Activated CD4-positive, alpha-beta T cell treated with anti-CD3 and anti-CD28 coated beads, Interleukin-2, amount 50 U/mL, for 4 hours (primary cell): ENCODE data around the gene HMGN1.

Experiments used
- DNase-seq, 2 experiments: peaks; one replicate each; pipeline ENCODE4 v3.0.0-alpha.2; 2020

The HMGN1 gene

DNA sequence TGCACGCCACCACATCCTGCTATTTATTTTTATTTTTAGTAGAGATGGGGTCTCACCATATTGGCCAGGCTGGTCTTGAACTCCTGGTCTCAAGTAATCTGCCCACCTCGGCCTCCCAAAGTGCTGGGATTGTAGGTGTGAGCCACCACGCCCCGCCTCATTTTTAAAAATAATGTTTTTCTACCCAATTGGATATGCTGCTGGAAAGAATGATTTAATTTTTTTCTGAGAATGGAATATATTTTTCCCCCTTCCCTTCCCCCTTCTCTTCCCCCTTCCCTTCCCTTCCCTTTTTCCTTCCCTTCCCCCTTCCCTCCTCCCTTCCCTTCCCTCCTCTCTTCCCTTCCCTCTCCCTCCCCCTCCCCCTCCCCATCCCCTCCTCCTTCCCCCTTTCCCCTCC is 17.7 kb upstream of the HMGN1 start:
- no peak for DNase-seq

DNA sequence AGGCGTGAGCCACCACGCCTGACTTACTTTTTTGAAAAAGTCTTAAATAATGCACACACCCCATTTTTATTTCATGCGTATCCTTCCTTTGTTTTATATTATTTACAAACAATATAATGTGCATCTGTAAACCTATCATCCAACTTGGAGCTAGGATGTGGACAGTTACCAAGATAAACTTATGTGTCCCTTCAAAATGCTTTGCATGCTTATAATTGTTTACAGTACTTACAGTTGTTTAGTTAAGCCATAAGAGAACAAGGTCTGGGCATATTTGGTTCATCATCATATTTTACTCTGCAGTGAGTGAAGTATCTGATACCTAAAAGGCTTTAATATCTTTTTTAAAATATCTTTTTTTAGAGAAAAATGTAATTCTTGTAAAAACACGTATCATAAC is 16.1 kb upstream of the HMGN1 start:
- DNase-seq = no peak

DNA sequence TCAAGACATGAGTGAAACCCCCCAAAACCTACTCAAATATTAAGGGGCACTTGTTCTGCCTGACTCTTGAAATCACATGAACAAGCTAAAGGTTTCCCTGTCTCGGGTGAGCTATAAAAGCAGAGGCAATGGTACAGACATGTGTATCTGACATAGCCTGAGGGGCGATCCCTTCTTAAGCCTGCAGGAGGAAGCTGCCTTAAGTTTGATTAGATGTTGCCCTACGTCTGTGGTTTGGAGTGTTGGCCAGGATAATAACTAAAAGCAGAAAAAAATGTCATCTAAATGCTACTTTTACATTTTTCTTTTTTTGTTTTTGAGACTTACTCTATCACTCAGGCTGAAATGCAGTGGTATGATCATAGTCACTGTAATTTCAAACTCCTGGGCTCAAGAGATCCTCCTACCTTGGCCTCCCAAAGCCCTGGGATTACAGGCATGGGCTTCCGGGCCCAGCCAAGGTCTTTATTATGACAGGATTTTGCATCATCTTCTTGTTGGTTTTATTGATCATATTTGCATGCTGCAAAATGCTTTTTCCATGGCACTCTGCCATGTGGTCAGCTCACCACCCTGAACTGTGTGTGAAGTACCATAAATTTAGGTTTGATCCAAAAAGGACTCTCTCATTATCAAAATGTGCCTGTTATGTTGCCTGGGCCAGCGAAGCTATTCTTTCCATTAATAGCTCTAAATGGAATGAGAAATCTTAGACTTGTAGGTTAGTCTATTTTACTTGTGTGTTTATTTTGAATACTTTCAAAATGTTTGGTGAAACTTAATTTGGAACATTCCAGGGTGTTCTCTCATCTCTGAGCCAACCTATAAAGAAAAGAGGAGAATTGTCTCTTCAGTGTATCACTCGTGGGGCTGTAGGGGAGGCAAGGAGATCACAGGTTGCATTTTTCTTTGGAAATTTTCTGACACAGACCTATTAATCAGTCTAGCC is 15.0 kb upstream of the HMGN1 start:
- DNase-seq = no peak

GRCh38 chr21:39362733-39363132 is 13.8 kb upstream of the HMGN1 start:
- DNase-seq = no peak

DNA sequence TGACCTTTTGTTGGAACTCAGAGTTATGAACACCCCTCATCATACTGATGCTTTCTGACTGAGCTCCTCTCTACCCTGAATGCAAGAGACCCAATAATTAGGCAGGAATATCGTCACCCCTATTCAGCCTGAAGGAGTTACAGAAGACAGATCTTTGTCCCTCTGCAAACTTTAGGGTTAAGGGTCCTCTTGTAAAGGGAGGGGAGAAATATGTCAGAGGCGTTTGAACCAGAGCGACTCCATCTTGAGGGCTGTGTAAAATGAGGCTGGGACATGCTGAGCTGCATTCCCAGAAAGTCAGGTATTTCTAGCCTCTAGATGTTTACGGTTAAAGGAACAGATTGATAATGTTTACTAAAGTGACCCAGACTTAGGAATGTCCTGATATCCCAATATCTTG is 10.5 kb upstream of the HMGN1 start:
- DNase-seq = no peak

GRCh38 chr21:39353295-39353694 is 4.4 kb upstream of the HMGN1 start:
- no peak for DNase-seq

- no peak for DNase-seq
Observed at GRCh38 chr21:39350094-39351005, 1.5 kb upstream of the HMGN1 start.

- DNase-seq = peak; percentile 95
Observed at GRCh38 chr21:39349211-39350093, 564 bp upstream of the HMGN1 start.

GRCh38 chr21:39348040-39348354 is 891 bp downstream of the HMGN1 start:
- no peak for DNase-seq

GRCh38 chr21:39347537-39347936 is 1.4 kb downstream of the HMGN1 start:
- no peak for DNase-seq

DNA sequence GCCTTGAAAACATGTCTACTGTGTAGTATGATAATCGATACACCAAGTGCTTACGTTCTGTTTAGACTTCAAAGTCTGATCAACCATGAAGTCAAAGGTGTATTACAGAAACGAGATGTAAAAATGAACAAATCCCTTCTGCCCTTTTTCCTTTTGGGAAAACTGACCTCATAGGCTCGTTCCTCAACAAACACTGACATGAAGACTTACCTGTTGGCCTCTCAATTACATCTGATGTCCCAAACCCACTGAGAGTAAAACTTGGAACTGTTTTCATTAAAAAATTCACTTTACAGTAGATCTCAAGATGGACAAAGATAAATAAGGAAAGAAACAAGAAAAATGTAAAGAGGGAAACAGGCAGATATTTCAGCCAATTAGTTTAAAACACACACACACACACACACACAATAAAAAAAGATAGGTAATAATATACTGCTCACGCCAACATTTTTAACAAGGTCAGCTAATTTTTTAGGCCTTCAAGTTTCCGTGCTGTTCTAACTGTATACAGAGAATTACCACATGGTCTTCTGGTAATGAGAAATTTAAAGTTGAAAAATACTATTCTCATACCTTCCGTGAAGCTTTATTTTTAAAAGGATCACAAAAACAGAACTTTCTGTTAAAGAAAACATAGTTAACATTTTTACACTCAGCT is 2.1 kb downstream of the HMGN1 start:
- DNase-seq = no peak

GRCh38 chr21:39346206-39346605 is 2.7 kb downstream of the HMGN1 start:
- DNase-seq = no peak

DNA sequence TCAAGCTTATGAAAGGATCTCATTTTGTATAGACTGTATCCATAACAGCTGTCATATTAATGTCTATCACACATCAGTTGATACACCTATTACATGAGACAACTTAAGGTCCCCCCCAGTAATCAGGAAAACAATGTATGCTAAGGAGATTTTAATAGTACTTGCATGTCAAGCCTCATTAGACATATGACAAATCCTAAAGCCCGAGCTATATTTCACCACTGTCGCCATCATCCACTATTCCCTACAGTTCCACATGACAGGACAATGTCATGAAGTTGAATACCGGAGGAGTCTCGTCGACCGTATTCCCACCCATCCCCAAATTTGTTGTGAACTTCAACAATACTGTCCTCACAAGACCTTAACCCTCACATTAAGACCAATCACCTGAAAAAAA is 3.4 kb downstream of the HMGN1 start:
- no peak for DNase-seq

- no peak for DNase-seq
Observed at GRCh38 chr21:39344848-39345247, 4.0 kb downstream of the HMGN1 start.

DNA sequence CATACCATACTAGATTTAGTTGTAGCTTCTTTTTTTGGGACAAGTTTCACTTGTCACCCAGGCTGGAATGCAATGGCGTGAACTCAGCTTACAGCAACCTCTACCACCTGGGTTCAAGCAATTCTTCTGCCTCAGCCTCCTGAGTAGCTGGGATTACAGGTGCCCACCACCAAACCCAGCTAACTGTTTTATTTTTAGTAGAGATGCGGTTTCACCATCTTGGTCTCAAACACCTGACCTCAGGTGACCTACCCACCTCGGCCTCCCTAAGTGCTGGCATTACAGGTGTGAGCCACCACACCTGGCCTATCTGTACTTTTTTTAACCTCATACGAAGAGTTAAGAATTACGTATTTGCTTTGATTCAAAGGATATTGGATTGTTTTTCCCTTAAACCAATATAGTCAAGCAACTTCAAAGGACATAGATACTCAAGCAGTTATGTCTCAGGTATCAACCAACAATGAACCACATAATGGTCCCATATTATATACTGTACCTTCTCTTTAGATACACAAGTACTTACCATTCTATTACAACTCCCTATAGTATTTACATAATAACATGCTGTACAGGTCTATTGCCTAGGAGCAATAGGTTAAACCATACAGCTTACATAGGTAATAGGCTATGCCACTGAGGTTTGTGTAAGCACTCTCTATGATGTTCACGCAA is 7.5 kb downstream of the HMGN1 start:
- no peak for DNase-seq

DNA sequence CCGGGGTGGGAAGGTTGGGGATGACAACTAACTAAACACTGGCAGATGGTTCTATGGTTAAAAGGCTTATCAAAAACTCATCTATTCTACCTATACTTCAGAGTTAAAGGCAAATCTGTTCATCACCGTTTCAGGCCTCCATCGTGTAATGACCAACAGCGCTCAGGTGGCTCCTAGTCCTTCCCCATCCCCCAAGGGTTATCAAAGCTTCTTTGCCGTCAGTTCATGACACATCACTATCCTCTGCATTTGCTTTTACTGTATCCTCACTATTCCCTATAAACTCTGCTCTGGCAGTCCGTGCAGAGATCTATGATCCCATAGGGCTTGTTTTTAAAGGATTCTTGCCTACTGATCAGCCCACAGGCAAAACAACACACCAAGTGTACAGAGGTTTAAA is 8.2 kb downstream of the HMGN1 start:
- DNase-seq = no peak

DNA sequence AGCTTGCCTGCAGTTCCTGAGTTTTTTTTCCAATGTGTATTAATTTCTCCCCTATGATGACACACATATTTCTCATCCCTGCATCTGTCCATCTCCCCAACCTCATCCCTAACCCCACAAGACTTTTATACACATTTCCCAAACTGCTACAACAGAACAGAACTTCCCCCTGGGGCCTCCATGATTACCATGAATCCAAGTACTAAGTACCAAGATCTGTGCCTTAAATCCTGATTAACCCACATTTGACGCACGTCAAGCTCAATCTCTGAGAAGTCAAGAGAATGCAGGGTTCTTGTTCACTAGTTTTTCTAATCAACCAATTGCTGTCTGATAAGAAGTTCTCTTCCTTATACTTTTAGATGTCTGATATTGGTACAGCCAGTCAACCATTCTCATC is 9.7 kb downstream of the HMGN1 start:
- no peak for DNase-seq

DNA sequence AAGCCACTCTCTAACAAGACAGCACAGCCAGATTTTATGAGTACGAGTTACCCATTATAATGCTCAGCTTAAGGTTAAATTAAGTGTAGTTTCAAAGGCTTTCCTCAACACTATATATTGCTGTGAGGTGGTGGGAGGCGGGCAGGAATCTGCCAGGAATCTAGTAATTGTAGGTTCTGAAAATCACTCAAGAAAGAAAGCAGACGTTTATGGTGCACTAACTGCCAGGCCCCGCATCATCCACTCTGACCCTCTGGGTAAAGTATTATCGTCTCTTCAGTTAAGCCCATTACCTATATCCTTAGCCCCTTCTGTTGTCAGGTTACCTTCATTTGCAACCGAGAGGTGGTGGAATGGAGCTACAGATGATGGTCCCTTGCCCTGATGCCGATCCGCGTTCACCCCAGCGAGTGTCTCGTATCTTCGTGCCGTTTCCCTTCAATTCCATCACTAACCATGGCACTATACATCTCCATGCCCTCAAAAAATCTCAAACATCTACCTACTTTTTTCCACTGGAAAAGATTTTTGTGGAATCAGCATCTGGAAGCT is 12.4 kb downstream of the HMGN1 start:
- DNase-seq = no peak

DNA sequence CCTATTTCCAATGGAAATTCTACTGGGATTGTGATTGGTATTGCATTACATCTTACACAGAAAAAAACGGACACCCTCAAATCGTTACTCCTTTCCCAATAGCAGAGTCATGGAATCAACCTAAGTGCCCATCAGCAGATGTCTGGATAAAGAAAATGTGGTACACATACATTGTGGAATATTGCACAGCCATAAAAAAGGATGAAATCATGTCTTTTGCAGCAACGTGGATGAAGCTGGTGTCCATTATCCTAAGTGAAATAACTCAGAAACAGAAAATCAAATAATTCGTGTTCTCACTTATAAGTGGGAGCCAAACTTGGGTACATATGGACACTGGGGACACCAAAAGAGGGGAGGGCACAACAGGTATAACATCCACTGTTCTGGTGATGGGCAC is 14.3 kb downstream of the HMGN1 start:
- no peak for DNase-seq

DNA sequence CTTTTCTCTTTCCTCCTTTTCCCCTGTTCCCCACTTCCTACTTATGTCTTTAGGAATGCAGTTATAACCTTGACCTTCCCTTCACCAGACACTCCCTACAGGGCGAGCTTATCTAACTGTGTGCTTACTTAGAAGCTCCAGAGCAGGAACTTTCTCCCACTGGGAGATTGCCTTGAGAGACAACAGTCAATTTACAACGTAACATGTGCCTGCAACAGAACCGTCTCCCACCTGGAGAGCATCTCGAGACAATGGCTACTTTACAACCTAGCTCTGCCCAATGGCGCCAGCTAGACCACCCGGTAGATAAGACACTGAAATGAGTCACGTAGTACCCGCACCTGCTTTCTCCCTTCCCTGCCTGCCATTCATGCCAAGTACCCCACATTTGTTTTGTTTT is 16.7 kb downstream of the HMGN1 start:
- no peak for DNase-seq

- no peak for DNase-seq
Observed at GRCh38 chr21:39330001-39330400, 18.9 kb downstream of the HMGN1 start.

DNA sequence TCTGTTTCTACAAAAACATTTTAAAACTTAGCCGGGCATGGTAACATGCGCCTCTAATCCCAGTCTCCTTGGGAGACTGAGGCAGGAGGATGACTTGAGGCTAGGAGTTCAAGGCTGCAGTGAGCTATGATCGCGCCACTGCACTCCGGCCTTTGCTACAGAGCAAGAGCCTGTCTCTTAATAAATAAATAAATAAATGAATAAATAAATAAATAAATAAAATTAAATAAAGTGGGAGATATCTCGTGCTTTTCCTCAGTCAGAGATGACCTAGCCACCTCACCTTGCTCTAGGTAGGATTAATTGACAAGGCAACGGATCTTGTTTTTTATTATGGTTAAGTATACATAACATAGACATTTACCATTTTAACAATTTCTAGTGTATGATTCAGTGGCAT is 21.2 kb downstream of the HMGN1 start:
- no peak for DNase-seq
